GM18499 (cell line): ENCODE results near the gene BABAM2.

Experiments
- ATAC-seq: cut with Tn5 transposase; IDR thresholded peaks from one replicate; pipeline ENCODE4 v1.9.1; 2021; ENCODE audit warnings: moderate number of reproducible peaks; ENCODE audit not compliant: insufficient read depth, unreplicated experiment

The BABAM2 gene

GRCh38 chr2:28263690-28264089 lies 373.2 kb downstream of the BABAM2 start:
- no peak for ATAC-seq

DNA sequence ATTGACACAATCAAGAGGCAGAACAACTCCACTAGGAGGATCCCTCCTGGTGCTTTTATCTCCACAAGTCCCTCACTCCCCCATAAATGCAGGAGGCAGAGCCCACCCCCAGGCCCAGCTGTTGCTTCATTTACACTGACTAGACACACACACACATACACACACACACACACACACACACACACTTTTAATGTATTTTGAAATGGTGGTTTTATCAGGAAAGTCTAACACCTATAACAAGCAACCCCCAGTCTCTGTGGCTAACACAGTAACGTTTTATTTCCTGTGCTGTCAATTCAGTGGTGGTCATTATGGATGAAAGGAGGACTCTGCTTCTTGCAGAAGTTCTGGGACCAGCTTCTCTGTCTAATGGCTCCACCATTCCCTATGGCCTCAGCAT lies 376.8 kb downstream of the BABAM2 start:
- ATAC-seq: no peak

DNA sequence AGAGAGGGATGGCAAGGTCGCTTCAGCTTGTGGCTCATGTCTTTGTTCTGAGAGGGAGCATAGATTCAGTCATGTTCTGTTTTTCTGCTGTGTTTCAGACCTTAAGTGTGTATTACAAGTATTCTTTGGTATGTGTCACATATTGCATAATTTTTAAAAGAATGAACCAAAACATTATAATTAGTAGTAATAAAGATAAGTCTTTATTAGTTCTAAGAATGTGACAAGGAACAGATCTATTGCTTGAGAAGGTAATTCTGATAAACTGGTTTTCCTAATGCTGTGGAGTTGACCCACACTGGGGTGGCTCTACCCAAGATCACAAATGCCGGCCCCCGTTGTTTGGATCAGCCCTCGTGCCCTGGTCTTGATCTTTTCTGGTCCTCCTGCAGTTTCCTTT lies 377.9 kb downstream of the BABAM2 start:
- ATAC-seq: no peak

DNA sequence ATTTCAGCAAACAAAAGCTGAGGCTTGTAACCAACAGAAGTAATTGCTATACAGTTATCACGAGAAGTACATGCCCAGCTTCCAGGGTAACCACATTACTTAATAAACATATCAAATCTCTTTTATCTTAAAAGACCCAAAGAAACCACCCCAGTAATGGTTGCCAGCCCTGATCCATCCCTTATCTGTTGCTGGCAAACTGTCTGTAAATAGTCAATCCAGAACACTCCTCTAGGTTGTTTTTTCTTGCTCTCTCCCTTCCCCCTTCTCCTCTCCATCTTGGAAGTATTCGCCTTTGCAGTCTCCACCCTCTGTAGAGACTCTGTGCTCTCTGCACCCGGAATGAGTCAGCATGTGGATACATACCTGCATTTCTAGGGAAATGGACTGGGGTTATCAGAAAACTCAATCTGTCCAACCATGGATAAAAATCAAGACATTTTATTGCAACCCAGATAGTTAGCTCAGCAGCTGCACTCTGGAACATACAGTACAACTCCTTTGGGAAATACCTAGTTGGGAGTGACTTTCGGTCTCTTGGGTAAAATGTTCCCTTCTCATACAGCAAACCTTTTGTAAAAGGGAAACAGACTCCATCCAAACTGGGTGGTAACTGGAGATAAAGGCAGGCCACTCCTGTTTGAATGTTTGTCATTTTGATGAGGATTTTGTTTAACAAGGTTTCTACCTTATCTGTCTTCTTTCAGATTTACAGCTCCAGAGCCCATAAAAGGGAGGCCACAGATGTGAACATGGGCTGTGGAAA lies 378.7 kb downstream of the BABAM2 start:
- no peak for ATAC-seq

GRCh38 chr2:28270456-28271152 lies 380.1 kb downstream of the BABAM2 start:
- ATAC-seq: no peak

DNA sequence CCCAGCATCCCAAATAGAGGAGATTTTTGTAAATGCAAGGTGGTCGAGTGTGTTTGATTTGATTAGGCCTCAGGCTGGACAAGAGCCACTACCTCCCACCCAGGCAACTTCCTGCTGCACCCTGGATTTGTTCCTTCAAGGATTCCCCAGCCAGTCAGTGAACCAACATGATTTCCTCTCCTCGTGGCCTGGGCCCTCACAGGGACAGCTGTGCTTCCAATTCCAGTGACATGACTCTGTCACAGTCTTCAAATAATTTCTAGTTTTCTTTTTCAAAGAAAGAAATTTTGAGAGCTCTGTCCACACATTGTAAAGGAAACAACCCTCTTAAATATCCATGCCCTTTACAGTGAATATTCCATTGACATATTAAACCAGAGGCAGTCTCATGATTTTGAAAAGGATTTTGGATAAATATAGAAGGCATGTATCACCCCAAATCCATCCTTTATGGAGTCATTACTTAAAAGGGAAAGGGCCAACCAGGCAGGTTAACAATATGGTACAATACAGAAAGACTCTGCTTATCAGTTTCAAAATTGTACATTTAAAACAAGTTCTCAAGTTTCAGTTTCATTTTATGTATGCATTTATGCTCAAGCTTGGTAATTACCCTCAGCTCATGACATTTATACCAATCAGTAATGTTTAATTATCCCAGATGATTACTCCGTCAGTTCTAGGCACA lies 380.8 kb downstream of the BABAM2 start:
- no peak for ATAC-seq

GRCh38 chr2:28271919-28272250 lies 381.4 kb downstream of the BABAM2 start:
- ATAC-seq: no peak

- no peak for ATAC-seq
Measured at GRCh38 chr2:28273751-28274150, 383.2 kb downstream of the BABAM2 start.

DNA sequence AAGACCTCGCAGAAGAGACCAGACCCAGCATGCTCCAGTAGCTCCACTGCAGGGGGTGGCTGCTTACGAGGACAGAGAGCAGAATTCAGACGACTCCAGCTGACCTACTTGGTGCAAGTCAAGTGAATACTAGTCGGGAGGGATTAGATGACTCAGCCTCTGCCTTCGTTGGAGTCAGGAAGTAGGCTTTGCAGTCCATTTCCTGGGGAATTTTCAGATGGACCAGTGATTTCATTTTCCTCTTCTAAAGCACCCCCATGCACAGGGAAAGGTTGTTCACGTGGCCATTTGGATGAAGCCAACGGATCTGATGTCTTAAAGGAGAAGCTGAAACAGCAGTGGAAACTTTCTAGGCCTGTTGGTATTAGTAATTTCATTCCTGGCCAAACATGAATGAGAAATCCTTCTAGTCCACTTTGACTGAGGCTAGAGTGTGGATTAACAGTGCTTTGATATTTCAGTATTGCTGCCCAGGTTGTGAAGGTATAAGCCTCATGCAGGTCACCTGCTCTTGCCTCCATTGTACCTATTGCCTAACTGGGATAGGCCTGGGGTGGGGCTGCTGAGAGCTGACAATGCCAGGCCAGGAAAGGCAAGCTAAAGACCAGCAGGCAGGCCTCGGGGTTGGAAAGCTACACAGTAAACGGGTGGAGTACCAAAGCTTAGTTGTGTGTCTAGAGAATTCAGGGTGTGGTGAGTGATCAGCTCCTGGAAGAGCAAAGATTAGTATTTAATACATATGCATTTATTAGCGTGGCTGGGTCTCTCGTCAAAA lies 384.6 kb downstream of the BABAM2 start:
- ATAC-seq: no peak

- peak; percentile 59 for ATAC-seq
Measured at GRCh38 chr2:28276076-28276618, 385.6 kb downstream of the BABAM2 start.

- no peak for ATAC-seq
Measured at GRCh38 chr2:28276807-28277206, 386.3 kb downstream of the BABAM2 start.

DNA sequence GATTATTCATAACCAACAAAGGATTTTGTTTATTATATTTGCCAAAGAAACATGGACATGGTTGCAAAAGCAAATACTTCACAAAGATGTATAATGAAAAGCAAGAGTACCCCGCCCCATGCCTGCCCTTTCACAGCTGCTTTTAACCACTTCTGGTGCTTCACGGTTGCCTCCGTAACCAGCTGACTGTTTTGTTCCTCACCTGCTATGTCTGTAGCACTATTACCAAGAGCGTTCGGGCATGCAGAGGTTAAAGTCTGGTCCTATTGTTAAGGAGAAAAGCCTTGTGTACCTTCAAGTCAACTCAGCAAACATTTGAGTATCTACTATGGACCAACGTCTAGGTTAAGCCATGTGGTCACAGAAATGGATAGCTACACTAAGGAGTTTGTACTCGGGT lies 386.9 kb downstream of the BABAM2 start:
- no peak for ATAC-seq

GRCh38 chr2:28279371-28279770 lies 388.8 kb downstream of the BABAM2 start:
- ATAC-seq: no peak

DNA sequence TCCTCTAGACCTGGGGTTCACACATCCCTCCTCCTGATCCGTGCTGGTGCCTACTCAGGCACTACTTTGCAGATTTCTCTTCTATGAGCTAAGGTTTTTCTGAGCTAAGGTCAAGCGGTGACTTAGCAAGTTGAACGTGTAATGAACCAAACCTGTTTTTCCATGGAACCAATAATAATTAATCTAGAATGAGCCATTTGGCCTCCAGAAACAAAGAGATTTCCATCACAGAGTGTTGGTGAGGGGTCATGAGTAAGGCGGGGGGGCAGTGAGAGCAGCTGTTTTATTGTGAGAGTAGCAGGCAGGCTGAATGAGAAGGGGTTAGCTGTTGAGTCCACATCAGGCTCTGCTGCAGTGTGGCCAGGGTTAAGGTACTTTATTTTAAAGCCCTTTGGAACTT lies 390.1 kb downstream of the BABAM2 start:
- ATAC-seq: no peak

GRCh38 chr2:28281739-28282138 lies 391.2 kb downstream of the BABAM2 start:
- ATAC-seq: no peak

GRCh38 chr2:28282248-28282647 lies 391.7 kb downstream of the BABAM2 start:
- ATAC-seq: no peak

DNA sequence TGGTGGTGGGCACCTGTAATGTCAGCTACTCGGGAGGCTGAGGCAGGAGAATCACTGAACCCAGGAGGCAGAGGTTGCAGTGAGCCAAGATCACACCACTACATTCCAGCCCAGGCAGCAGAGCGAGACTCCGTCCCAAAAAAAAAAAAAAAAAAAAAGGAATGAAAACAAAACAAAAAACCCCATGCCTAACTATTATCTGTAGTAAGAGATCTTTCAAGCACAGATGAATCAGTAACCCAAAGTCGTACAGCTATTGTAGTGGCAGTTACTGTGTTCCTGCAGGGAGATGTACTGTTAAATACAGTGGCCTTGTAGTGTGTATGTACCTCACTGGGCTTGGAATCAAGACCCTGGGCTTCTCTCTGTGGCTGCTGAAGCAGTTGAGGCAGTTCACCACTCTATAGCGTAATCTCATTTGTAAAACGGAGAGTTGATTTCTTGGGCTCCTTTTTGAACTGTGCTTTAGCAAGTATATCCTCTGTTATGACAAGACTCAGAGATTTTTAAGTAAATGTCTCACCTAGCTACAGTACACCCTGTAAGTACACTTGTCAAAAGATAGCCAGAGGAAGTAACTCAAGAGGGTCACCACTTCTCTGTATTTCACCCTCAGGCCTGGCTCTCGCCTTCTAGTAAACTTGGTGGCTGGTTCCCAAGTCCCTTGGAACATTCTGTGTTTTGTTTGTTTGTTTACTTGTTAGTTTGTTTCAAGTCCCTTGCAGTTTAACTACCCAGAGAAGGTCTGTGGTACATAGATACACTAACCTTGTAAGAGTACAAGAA lies 392.5 kb downstream of the BABAM2 start:
- no peak for ATAC-seq

DNA sequence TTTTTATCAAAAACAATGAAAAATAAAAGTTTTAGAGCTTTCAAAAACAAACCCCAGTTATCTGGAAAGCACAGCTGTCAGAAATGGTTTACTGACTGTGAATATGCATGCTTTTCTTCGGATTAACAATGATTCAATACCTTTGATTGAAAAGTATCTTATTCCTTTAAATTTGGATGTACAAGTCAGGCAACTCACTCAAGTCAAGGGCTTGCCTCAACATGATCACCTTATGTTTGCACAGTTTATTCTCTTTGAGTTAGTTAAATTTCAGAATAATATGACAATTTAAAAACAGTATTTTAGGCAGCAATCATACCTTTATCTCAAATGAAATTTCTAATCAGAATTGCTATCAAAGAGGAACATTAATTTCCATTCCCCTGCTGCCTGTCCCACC lies 393.3 kb downstream of the BABAM2 start:
- ATAC-seq: no peak

DNA sequence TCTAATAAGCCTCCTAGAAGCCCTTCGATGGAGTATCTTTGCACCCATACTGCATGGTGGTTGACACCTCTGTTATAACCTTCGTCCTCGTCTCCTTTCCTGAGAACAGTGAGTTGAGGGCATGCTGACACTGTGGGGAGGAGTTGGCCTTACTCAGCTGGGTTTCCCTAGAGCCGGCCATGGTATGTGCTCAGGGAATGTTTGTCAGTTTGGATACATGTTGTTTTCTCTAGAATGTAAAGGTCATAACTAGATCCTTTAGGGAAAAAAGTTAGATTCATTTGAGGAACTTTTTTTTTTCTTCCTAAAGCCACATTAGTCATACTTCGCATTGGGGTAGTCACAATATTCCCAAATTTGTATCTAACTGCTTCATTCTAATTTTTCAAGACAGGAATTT lies 396.1 kb downstream of the BABAM2 start:
- ATAC-seq: no peak
